Omental fat pad (tissue), 4 donors: ENCODE data around the gene BCO1. TPM values are rescaled to one million over a fixed set of nuclear protein-coding genes. Genes with fewer than 3 reads are reported as not detected.

Experiments
- ATAC-seq: fragments of 150-250 bp; one replicate; pipeline ENCODE4 v1.9.1; 2016; ENCODE audit warnings: mild to moderate bottlenecking, moderate library complexity; ENCODE audit not compliant: low FRiP score
- DNase-seq: peaks from one replicate; pipeline ENCODE4 v3.0.0-alpha.2; 2019; ENCODE audit warnings: low spot score
- total RNA-seq, 4 donors: library from RNA; depleted of rRNA; stranded (reverse); fragments of >200 nt; gene quantifications; one replicate each; pipeline ENCODE4 v1.1.0, GENCODE V29; 2016
- TF ChIP-seq, protein P1 (sequence below), 3 donors: fragments of 450-650 bp; IDR thresholded peaks; one replicate each; pipeline ENCODE4 v1.5.1; 2016 to 2017; ENCODE audit warnings: antibody characterized with exemption in 3 of 3, mild to moderate bottlenecking in 3 of 3, moderate library complexity in 2 of 3

The BCO1 gene
- total RNA-seq, 4 donors from 2014 or later: 0.28 to 0.36 TPM; not detected in 2

DNA sequence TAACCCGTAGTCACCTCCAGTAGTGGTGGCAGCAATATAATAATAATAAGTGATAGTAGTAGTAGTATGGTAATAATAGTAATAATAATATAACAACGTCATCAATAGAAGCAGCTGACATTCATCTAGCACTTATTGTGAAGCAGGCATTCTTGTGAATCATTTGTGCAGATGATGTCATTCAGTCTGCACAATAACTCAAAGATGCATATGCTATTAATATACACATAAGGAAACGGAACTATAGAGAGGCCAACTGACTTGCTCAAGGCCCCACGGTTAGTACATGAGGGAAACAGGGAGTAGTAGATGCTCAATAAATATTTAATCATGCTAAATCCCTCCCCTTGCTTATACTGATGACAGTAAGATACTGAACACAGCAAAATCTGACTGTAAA is 40.9 kb downstream of the BCO1 start:
- no peak for ATAC-seq
- TF ChIP-seq, protein P1, sequence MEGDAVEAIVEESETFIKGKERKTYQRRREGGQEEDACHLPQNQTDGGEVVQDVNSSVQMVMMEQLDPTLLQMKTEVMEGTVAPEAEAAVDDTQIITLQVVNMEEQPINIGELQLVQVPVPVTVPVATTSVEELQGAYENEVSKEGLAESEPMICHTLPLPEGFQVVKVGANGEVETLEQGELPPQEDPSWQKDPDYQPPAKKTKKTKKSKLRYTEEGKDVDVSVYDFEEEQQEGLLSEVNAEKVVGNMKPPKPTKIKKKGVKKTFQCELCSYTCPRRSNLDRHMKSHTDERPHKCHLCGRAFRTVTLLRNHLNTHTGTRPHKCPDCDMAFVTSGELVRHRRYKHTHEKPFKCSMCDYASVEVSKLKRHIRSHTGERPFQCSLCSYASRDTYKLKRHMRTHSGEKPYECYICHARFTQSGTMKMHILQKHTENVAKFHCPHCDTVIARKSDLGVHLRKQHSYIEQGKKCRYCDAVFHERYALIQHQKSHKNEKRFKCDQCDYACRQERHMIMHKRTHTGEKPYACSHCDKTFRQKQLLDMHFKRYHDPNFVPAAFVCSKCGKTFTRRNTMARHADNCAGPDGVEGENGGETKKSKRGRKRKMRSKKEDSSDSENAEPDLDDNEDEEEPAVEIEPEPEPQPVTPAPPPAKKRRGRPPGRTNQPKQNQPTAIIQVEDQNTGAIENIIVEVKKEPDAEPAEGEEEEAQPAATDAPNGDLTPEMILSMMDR (IDR thresholded peaks at IDR 0.05): no peak

DNA sequence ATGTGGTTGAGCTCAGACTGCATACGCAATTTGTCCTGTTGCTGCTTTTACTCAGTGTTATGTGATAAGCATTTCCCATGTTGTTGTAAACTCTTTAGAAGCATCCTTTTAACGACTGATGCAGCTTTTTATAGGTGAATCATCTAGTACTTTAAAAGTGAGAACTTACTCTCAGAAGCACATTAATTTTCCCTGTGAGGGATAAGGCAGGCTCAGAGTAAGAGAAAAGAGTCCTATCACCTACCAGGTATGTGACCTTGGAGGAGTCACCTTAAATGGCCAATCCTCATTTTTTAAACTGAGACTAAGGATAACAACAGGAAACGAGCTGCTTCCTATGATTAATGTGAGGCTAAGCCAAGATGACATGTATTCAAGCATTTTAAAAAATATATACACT is 41.9 kb downstream of the BCO1 start:
- DNase-seq: no peak
- TF ChIP-seq, protein P1 (IDR thresholded peaks at IDR 0.05): no peak
- no peak for ATAC-seq

More for the DNA sequence above, 40.9 kb downstream of the BCO1 start:
- DNase-seq: no peak

DNA sequence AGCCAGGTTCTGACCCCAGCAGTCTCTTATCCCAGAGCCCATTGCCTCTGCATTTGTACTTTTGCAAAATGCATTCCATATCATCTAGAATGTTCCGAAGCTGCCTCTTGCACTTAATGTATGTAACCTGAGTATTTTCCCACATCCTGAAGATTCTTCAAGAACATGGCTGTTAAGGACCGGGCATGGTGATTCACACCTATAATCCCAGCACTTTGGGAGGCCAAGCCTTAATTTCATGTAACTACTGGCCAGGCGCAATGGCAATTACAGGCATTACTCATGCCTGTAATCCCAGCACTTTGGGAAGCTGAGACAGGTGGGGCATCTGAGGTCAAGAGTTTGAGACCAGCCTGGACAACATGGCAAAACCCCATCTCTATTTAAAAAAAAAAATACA is 44.6 kb downstream of the BCO1 start:
- TF ChIP-seq, protein P1 (IDR thresholded peaks at IDR 0.05): no peak
- ATAC-seq (no peak), DNase-seq (no peak)

DNA sequence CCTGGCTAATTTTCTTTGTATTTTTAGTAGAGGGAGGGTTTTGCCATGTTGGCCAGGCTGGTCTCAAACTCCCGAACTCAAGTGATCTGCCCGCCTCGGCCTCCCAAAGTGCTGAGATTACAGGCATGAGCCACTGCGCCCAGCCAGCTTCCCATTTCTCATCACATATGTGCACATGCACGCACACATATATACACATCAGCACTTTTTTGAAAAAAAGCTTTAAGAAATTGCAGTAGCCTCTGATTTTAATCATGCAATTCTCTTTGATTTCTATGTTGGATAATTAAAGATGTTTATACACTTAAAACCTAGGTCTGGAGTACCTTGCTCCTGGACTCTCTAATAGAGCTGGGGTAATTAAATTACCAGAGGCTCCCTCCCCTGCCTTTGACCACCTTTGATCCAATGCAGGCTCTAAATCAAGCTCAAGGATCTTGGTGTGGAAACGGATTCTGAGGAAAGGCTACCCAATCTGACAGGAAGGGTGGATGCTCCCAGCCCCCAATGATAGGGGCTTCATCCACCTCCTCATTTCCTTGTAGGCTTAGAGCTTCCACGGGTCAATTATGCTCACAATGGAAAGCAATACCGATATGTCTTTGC is 46.6 kb downstream of the BCO1 start:
- ATAC-seq: no peak
- TF ChIP-seq, protein P1 (IDR thresholded peaks at IDR 0.05): no peak

DNA sequence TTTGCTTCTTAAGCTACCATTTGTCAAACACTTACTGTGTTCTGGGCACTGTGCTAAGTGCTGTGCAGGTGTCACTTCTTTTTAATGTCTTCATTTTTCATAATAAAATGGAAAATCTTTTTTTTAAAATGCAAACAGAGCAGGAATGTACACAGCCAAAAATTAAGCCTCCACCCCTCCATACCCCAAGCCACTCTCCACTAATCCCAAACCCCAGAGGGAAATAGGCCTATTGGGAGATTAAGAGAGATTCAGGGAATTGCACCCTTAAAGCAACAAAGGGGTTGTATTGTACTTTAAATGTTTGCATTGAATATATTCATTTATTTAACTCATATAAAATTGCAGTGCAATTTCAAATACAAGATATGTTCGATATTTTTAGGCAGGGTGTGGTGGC is 47.7 kb downstream of the BCO1 start:
- TF ChIP-seq, protein P1 (IDR thresholded peaks at IDR 0.05): no peak
- ATAC-seq: no peak
- no peak for DNase-seq

More for the DNA sequence above, 46.6 kb downstream of the BCO1 start:
- DNase-seq: no peak

DNA sequence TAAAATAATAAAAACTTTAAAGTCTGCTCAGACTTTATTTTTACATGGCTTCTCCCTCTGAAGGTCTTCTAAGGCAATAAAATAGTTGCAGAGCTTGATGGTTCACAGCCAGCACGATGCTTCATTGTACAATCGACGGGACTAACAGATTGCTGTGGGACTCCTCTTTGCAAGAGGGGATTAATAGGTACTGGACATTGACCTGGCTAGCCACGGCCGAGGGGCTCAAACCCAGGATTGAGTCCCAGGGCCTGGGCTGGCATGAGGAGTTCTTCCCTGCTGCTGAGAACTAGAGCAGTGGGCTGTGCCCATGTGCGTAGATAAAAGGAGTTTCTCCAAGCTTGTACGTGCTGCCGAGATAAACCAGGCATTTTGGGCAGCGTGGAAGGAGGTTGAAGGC is 52.6 kb downstream of the BCO1 start:
- DNase-seq: no peak
- TF ChIP-seq, protein P1 (IDR thresholded peaks at IDR 0.05): no peak
- no peak for ATAC-seq

DNA sequence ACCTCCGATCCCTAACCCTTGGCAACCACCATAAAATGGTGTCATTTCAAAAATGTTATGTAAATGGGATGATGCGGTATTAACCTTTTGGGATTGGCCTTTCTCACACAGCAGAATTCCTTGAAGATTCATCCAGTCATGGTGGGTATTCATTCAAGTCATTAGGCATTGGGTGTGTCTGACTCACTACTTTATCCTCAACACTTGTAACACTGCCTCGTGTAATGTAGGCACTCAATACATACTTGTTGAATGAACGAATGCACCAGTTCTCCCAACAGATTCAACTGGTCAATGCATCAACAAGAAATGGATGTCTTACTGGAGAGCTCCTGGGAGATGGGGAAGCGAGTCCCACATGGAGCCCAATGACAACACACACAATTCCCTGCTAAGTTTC is 54.4 kb downstream of the BCO1 start:
- no peak for DNase-seq

More for the DNA sequence above, 54.4 kb downstream of the BCO1 start:
- TF ChIP-seq, protein P1 (IDR thresholded peaks at IDR 0.05): no peak
- ATAC-seq: no peak
